K562 (cell line): ENCODE results near the gene CTBP2. TPM values are rescaled to one million over a fixed set of nuclear protein-coding genes. Genes with fewer than 3 reads are reported as not detected.

Source experiments
- ATAC-seq: fragments of 200-7000 bp; cut with Tn5 transposase; 3 replicates; pipeline ENCODE4 v1.9.1; 2020; ENCODE audit warnings: moderate library complexity
- BruUV-seq: library from RNA; stranded (reverse); fragments of 400-500 nt; replicated peaks from 2 replicates; lab custom pipeline; 2021; lab: Mats Ljungman, UMichigan
- CTCF ChIA-PET: fragments of 300-600 bp; formaldehyde crosslinking; extraction: SDS; loops from one replicate; lab custom pipeline; 2021; ENCODE audit warnings: low intra/inter-chr PET ratio; lab: Yijun Ruan, JAX
- POLR2A ChIA-PET: fragments of 300-600, 350-650 bp; sonication (Branson Sonifier 250); formaldehyde crosslinking; extraction: SDS; loops from one replicate; lab custom pipeline; 2021; ENCODE audit warnings: antibody characterized with exemption, inconsistent platforms; lab: Yijun Ruan, JAX
- DNase-seq, 4 experiments: peaks; one replicate each; pipeline versions ENCODE4 v3.0.0 to v3.0.0-alpha.2; 2011 to 2018; ENCODE audit warnings: low spot score in 3 of 4, mixed read lengths in 3 of 4; ENCODE audit errors: extremely low read depth in 1 of 4
- FAIRE-seq: peaks from 2 replicates; lab custom pipeline; 2011; peaks lifted over from hg19 to GRCh38; lab: Jason Lieb, UNC
- H2AFZ ChIP-seq: 2 replicates; pipeline ENCODE4 v1.6.0; 2011; ENCODE audit warnings: low read depth, low read length, control low read depth, inconsistent platforms
- H3K27ac ChIP-seq: fragments of 200-600 bp; 3 replicates; pipeline ENCODE4 v1.8.0; 2011; ENCODE audit warnings: low read depth, mild to moderate bottlenecking, control low read depth, inconsistent platforms, low read length, moderate library complexity, mixed read lengths; ENCODE audit errors: extremely low read depth
- H3K27me3 ChIP-seq, 2 experiments: fragments of 300-600 bp in 1 of 2; 2 replicates in 1 of 2; 3 replicates in 1 of 2; pipeline versions ENCODE4 v1.6.0 to v1.8.0; 2011; ENCODE audit warnings: inconsistent platforms in 2 of 2, low read length in 2 of 2, mild to moderate bottlenecking in 1 of 2, mixed read lengths in 1 of 2, moderate library complexity in 1 of 2; ENCODE audit not compliant: control insufficient read depth in 2 of 2, insufficient read depth in 2 of 2
- H3K36me3 ChIP-seq: fragments of 300-600 bp; 3 replicates; pipeline ENCODE4 v1.8.0; 2011; ENCODE audit warnings: mild to moderate bottlenecking, low read length, inconsistent platforms; ENCODE audit not compliant: control insufficient read depth, insufficient read depth
- H3K4me1 ChIP-seq, 2 experiments: fragments of 200-600 bp in 1 of 2; replicated peaks in 1 of 2; 2 replicates in 1 of 2; 3 replicates in 1 of 2; pipeline versions ENCODE4 v1.5.1 to v1.8.0; 2011; ENCODE audit warnings: inconsistent platforms in 2 of 2, low read length in 2 of 2, mild to moderate bottlenecking in 1 of 2, mixed read lengths in 1 of 2, moderate library complexity in 1 of 2; ENCODE audit not compliant: control insufficient read depth in 2 of 2, insufficient read depth in 2 of 2
- H3K4me2 ChIP-seq: 2 replicates; pipeline ENCODE4 v1.6.1; 2011; ENCODE audit warnings: low read length, control low read depth, inconsistent platforms, mixed read lengths; ENCODE audit not compliant: insufficient read depth
- H3K4me3 ChIP-seq: fragments of 200-600 bp; sonication (generic), shearing (Covaris generic); 2 replicates; pipeline ENCODE4 v1.5.1; 2016; ENCODE audit warnings: control low read depth, inconsistent platforms
- H3K79me2 ChIP-seq: fragments of 200-600 bp; 3 replicates; pipeline ENCODE4 v1.8.0; 2011; ENCODE audit warnings: low read length, inconsistent platforms; ENCODE audit not compliant: control insufficient read depth, insufficient read depth
- H3K9ac ChIP-seq, 2 experiments: 2 replicates each; pipeline versions ENCODE4 v1.6.0 to v1.6.1; 2011; ENCODE audit warnings: low read depth in 2 of 2, low read length in 2 of 2, control low read depth in 1 of 2, inconsistent platforms in 1 of 2, mild to moderate bottlenecking in 1 of 2, mixed read lengths in 1 of 2; ENCODE audit not compliant: insufficient read depth in 1 of 2
- H3K9me1 ChIP-seq: one replicate; pipeline ENCODE4 v1.6.0; 2011; ENCODE audit warnings: inconsistent platforms, mild to moderate bottlenecking, low read length, moderate library complexity; ENCODE audit not compliant: control insufficient read depth, insufficient read depth
- H3K9me3 ChIP-seq: replicated peaks from 2 replicates; pipeline ENCODE4 v1.5.1; 2011; ENCODE audit warnings: low read depth, low read length, inconsistent platforms; ENCODE audit not compliant: control insufficient read depth, insufficient read depth
- H4K20me1 ChIP-seq: replicated peaks from 2 replicates; pipeline ENCODE4 v1.6.1; 2011; ENCODE audit warnings: low read length, inconsistent platforms, mixed read lengths; ENCODE audit not compliant: control insufficient read depth, insufficient read depth
- CBX5 ChIP-seq: IDR thresholded peaks from 2 replicates; pipeline ENCODE4 v1.6.1; 2014; ENCODE audit warnings: low read depth, borderline replicate concordance
- CHD2 ChIP-seq: IDR thresholded peaks from 2 replicates; pipeline ENCODE4 v1.6.1; 2011; ENCODE audit warnings: low read depth, low read length
- ERF ChIP-seq: fragments of 450-650 bp; formaldehyde crosslinking; IDR thresholded peaks from 2 replicates; pipeline ENCODE4 v1.4.0; 2020; ENCODE audit warnings: mild to moderate bottlenecking, mixed read lengths
- HBP1 ChIP-seq: fragments of 450-650 bp; formaldehyde crosslinking; IDR thresholded peaks from 2 replicates; pipeline ENCODE4 v1.4.0; 2022; ENCODE audit warnings: missing genetic modification characterization
- HES1 ChIP-seq: fragments of 450-650 bp; IDR thresholded peaks from 2 replicates; pipeline ENCODE4 v1.6.1; 2016; ENCODE audit warnings: low read depth, mild to moderate bottlenecking, moderate library complexity
- POLR2G ChIP-seq: fragments of 200-400 bp; formaldehyde crosslinking; IDR thresholded peaks from 2 replicates; pipeline ENCODE4 v1.6.1; 2017; ENCODE audit warnings: low read depth, mild to moderate bottlenecking, antibody characterized with exemption, low read length, moderate library complexity
- RCOR1 ChIP-seq, 2 experiments: IDR thresholded peaks; 2 replicates each; pipeline ENCODE4 v1.6.1; 2012; ENCODE audit warnings: low read depth in 2 of 2, low read length in 2 of 2, borderline replicate concordance in 1 of 2, improper control_type of control experiment in 1 of 2
- XRCC4 ChIP-seq: IDR thresholded peaks from one replicate; pipeline ENCODE4 v1.6.1; 2011; ENCODE audit not compliant: insufficient read depth, insufficient read length; ENCODE audit errors: extremely low read depth
- ZNF224 ChIP-seq: sonication (generic); formaldehyde crosslinking; IDR thresholded peaks from 2 replicates; pipeline ENCODE4 v1.8.0; 2022; ENCODE audit warnings: mild to moderate bottlenecking, missing genetic modification reagents
- ZNF318 ChIP-seq, 2 experiments: fragments of 450-650 bp; IDR thresholded peaks; 2 replicates each; pipeline ENCODE4 v1.6.1; 2016; ENCODE audit warnings: mild to moderate bottlenecking in 2 of 2, borderline replicate concordance in 1 of 2, low read depth in 1 of 2, moderate library complexity in 1 of 2
- ZNF384 ChIP-seq: IDR thresholded peaks from 2 replicates; pipeline ENCODE4 v1.6.1; 2012; ENCODE audit warnings: low read depth, low read length, improper control_type of control experiment
- whole genome bisulfite sequencing: fragments of 100-300 bp; shearing (Covaris generic); methylation state at CpG from one replicate; pipeline ENCODE4 v1.1.6; 2016; ENCODE audit warnings: low coverage, mixed read lengths; ENCODE audit not compliant: insufficient coverage; ENCODE audit errors: missing lambda C conversion rate; 5-methylcytosine and 5-hydroxymethylcytosine counted together
- in situ Hi-C: fragments of 300-500 bp; cut with MboI; formaldehyde crosslinking; loops from 4 replicates; pipeline ENCODE4 v1.15.0; 2018; ENCODE audit warnings: inconsistent platforms, mixed read lengths
- intact Hi-C: fragments of 100-400 bp; cut with micrococcal nuclease; formaldehyde crosslinking; loops from 2 replicates; pipeline ENCODE4 v1.14.2; 2022
- polyA plus RNA-seq, 8 experiments: library from polyadenylated mRNA; depleted of rRNA in 4 of 8; stranded (reverse) in 5 of 8; unstranded in 3 of 8; fragments of >200 nt; fragmentation: Nextera tagmentation in 2 of 8; fragmentation: Illumina TruSeq in 1 of 8; extraction: Ambion mirVana in 2 of 8; extraction: Trizol in 1 of 8; gene quantifications; 2 replicates each; pipeline versions ENCODE4 v1.2.1 to v1.2.3, GENCODE V29; 2011 to 2014; ENCODE audit warnings: inconsistent platforms in 1 of 8, missing spikeins in 1 of 8
- total RNA-seq, 7 experiments: library from RNA; depleted of rRNA in 6 of 7; stranded (reverse); fragments of >200 nt in 6 of 7; fragmentation: Illumina TruSeq in 2 of 7; extraction: Trizol in 2 of 7; gene quantifications; 2 replicates each; pipeline versions ENCODE4 v1.2.1 to v1.2.3, GENCODE V29; 2011 to 2021; ENCODE audit warnings: low replicate concordance in 1 of 7

The CTBP2 gene
- total and polyA plus RNA-seq, 9 of the 15 experiments (the other 6 are each of a cell fraction or from before 2014, with no cell fraction given): 1.3 to 8.8 (median 5.1) TPM

GRCh38 chr10:124999433-125000365 is 160.7 kb downstream of the CTBP2 start:
- Histone ChIP-seq H3K9me3 (no peaks in the 10 kb centered on the region), H3K4me1 (no peaks in the 10 kb centered on the region), H3K36me3 (no peaks in the 10 kb centered on the region), H3K4me3 (no peak overlapping the region), H2AFZ (no peak overlapping the region), H3K4me2 (no peak overlapping the region), H4K20me1 (no peaks in the 10 kb centered on the region), H3K9ac (no peak overlapping the region), H3K27ac (no peak overlapping the region), H3K27me3 (no peaks in the 10 kb centered on the region), H3K79me2 (no peaks in the 10 kb centered on the region), H3K9me1 (no peaks in the 10 kb centered on the region)
- in situ Hi-C loops: no loop called here
- FAIRE-seq: no peak
- no CpG with 5 or more reads among the region's 29 CpGs for WGBS
- DNase-seq: no peak
- CTCF ChIA-PET: no interaction called here
- no TSS peak for BruUV-seq
- ATAC-seq: no peak
- POLR2A ChIA-PET: no interaction called here
- intact Hi-C loops: no loop called here
- TF ChIP-seq XRCC4: no peak
- TF ChIP-seq POLR2G: no peak
- no peak for TF ChIP-seq HES1
- TF ChIP-seq ZNF384: no peak
- TF ChIP-seq HBP1 (CRISPR knock-in tag): no peak
- no peak for TF ChIP-seq ZNF224
- no peak for TF ChIP-seq CBX5
- TF ChIP-seq ERF (CRISPR knock-in tag): no peak
- no peak for TF ChIP-seq RCOR1 (IDR thresholded peaks at IDR 0.05; ENCODE audit: borderline replicate concordance in 1 of 2, low read depth in 2 of 2, low read length in 2 of 2)
- TF ChIP-seq CHD2: no peak
- no peak for TF ChIP-seq ZNF318 (IDR thresholded peaks at IDR 0.05; ENCODE audit: borderline replicate concordance in 1 of 2, low read depth in 1 of 2)
